Medulla oblongata (tissue), 1 donor: ENCODE results near the gene HIVEP3.

ENCODE experiments used
- DNase-seq: peaks from one replicate; pipeline ENCODE4 v3.0.0-alpha.2; 2015; ENCODE audit errors: extremely low spot score

The HIVEP3 gene

GRCh38 chr1:41652384-41653265 is 266.1 kb downstream of the HIVEP3 start:
- DNase-seq, result no peak

- DNase-seq, result peak; percentile 32
These were observed 268.5 kb downstream of the HIVEP3 start for GRCh38 chr1:41650028-41650880.

- no peak for DNase-seq
These were observed 269.2 kb downstream of the HIVEP3 start for GRCh38 chr1:41649396-41650027.

GRCh38 chr1:41648844-41649243 is 269.9 kb downstream of the HIVEP3 start:
- no peak for DNase-seq

- DNase-seq, result no peak
These were observed 270.5 kb downstream of the HIVEP3 start for GRCh38 chr1:41648230-41648629.

- DNase-seq, result no peak
These were observed 271.2 kb downstream of the HIVEP3 start for GRCh38 chr1:41647221-41648135.

GRCh38 chr1:41646186-41646585 is 272.5 kb downstream of the HIVEP3 start:
- no peak for DNase-seq

GRCh38 chr1:41645062-41645461 is 273.7 kb downstream of the HIVEP3 start:
- DNase-seq, result peak; percentile 65

- no peak for DNase-seq
These were observed 275.6 kb downstream of the HIVEP3 start for GRCh38 chr1:41642922-41643821.

- no peak for DNase-seq
These were observed 276.7 kb downstream of the HIVEP3 start for GRCh38 chr1:41641941-41642527.

GRCh38 chr1:41641475-41641814 is 277.3 kb downstream of the HIVEP3 start:
- no peak for DNase-seq

GRCh38 chr1:41640756-41641474 is 277.8 kb downstream of the HIVEP3 start:
- DNase-seq, result no peak

- DNase-seq, result no peak
These were observed 278.5 kb downstream of the HIVEP3 start for GRCh38 chr1:41640141-41640751.

- peak; percentile 83 for DNase-seq
These were observed 279.3 kb downstream of the HIVEP3 start for GRCh38 chr1:41639332-41639936.

GRCh38 chr1:41638086-41639024 is 280.4 kb downstream of the HIVEP3 start:
- no peak for DNase-seq

- DNase-seq, result no peak
These were observed 281.4 kb downstream of the HIVEP3 start for GRCh38 chr1:41637367-41637766.

- DNase-seq, result no peak
These were observed 285.0 kb downstream of the HIVEP3 start for GRCh38 chr1:41633764-41634163.
